DOHH2 (cell line): ENCODE data around the gene SULF2.

Experiments
- H3F3A ChIP-seq: fragments of 200-600 bp; sonication (generic), shearing (Covaris generic); 2 replicates; pipeline ENCODE4 v1.6.0; 2016; ENCODE audit warnings: antibody characterized with exemption, mild to moderate bottlenecking; ENCODE audit not compliant: control insufficient read depth, insufficient read depth
- H3K27ac ChIP-seq: fragments of 200-600 bp; sonication (generic); 2 replicates; pipeline ENCODE4 v1.5.1; 2014; ENCODE audit warnings: low read depth, mild to moderate bottlenecking, low read length, moderate library complexity
- H3K27me3 ChIP-seq: fragments of 200-600 bp; sonication (generic); 2 replicates; pipeline ENCODE4 v1.6.1; 2014; ENCODE audit warnings: mild to moderate bottlenecking, low read length, mixed read lengths; ENCODE audit not compliant: control insufficient read depth
- H3K36me3 ChIP-seq: fragments of 200-600 bp; sonication (generic); 2 replicates; pipeline ENCODE4 v1.6.1; 2014; ENCODE audit warnings: mild to moderate bottlenecking, low read length, moderate library complexity, mixed read lengths; ENCODE audit not compliant: control insufficient read depth
- H3K4me1 ChIP-seq: fragments of 200-600 bp; sonication (generic); 2 replicates; pipeline ENCODE4 v1.6.1; 2014; ENCODE audit warnings: mild to moderate bottlenecking, low read length, mixed read lengths; ENCODE audit not compliant: control insufficient read depth
- H3K4me2 ChIP-seq: fragments of 200-600 bp; sonication (generic); 2 replicates; pipeline ENCODE4 v1.6.0; 2014; ENCODE audit warnings: mild to moderate bottlenecking, low read length, moderate library complexity
- H3K4me3 ChIP-seq: fragments of 200-600 bp; sonication (generic); 2 replicates; pipeline ENCODE4 v1.5.1; 2014; ENCODE audit warnings: mild to moderate bottlenecking, low read length, mixed read lengths
- H3K79me2 ChIP-seq: fragments of 200-600 bp; sonication (generic); 2 replicates; pipeline ENCODE4 v1.6.1; 2014; ENCODE audit warnings: mild to moderate bottlenecking, low read length, mixed read lengths; ENCODE audit not compliant: control insufficient read depth
- H3K9me2 ChIP-seq: fragments of 200-600 bp; sonication (generic); replicated peaks from 2 replicates; pipeline ENCODE4 v1.6.1; 2014; ENCODE audit warnings: mild to moderate bottlenecking, low read length, mixed read lengths; ENCODE audit not compliant: control insufficient read depth
- H3K9me3 ChIP-seq: fragments of 200-600 bp; sonication (generic); 2 replicates; pipeline ENCODE4 v1.6.1; 2014; ENCODE audit warnings: antibody characterized with exemption, low read length, mixed read lengths; ENCODE audit not compliant: control insufficient read depth, insufficient read depth
- H4K20me1 ChIP-seq: fragments of 200-600 bp; sonication (generic); 2 replicates; pipeline ENCODE4 v1.6.0; 2014; ENCODE audit warnings: low read depth, mild to moderate bottlenecking, antibody characterized with exemption, low read length, moderate library complexity; ENCODE audit not compliant: control insufficient read depth, insufficient read depth
- CTCF ChIP-seq: fragments of 200-600 bp; sonication (generic); IDR thresholded peaks from one replicate; pipeline ENCODE4 v1.5.1; 2014; ENCODE audit warnings: antibody characterized with exemption, mild to moderate bottlenecking, low read depth, low read length; ENCODE audit not compliant: poor library complexity, severe bottlenecking
- EZH2phosphoT487 ChIP-seq: fragments of 200-600 bp; sonication (generic); IDR thresholded peaks from 2 replicates; pipeline ENCODE4 v1.6.1; 2017; ENCODE audit warnings: borderline replicate concordance, mild to moderate bottlenecking, antibody characterized with exemption, low read length, moderate library complexity, mixed read lengths

SULF2 gene

DNA sequence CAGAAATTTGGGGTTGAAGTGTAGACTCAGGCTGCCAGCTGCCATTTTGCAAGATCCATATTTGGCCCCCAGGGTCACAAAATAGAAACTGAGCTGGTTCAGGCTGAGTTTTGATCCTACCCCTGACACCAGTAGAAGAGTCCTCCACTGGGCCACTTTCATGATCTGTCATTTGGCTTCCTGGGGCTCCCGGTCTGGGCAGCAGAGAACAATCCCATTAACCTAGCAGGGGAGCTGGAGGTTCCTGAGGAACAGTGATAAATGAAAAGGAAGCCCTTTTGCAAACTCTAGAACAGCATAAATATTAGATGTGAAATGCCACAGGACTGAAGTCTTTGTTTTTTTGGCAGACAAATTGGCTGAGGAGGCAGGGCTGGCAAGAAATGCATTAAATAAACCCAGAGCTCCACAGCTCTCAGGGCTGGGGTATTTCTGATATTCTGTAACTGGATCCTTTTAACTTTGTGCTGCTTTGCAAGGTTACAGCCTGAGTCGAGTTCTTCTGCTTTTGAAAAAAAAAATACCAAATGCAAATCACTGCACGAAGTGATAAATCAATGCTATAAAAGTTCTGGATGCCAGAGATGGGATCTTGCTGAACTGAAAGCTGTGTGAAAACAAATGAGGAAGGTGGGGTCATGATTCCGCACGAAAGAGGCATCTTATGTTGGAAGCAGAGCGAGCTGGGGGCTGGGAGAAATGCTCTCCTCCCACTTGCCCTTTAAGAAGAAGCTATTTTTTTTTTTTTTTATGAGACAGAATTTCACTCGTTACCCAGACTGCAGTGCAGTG is 64.4 kb downstream of the SULF2 start:
- H3K79me2 ChIP-seq, result no peaks in the 10 kb centered on the region

GRCh38 chr20:47719625-47720024 is 65.7 kb downstream of the SULF2 start:
- no peak for TF ChIP-seq CTCF
- no peak for TF ChIP-seq EZH2phosphoT487
- Histone ChIP-seq H3K4me1 (peaks cover 5% of the 10 kb centered on the region), H3K4me3 (no peak overlapping the region), H3K36me3 (no peaks in the 10 kb centered on the region), H3K9me2 (no peaks in the 10 kb centered on the region), H3K27me3 (peaks cover 4% of the 10 kb centered on the region; the same call in 1 of the 2 replicates), H3K9me3 (no peaks in the 10 kb centered on the region), H3F3A (no peaks in the 10 kb centered on the region), H3K4me2 (no peak overlapping the region), H3K27ac (no peak overlapping the region), H3K79me2 (no peaks in the 10 kb centered on the region), H4K20me1 (no peaks in the 10 kb centered on the region)

More for the DNA sequence above, 64.4 kb downstream of the SULF2 start:
- TF ChIP-seq CTCF (no peak), EZH2phosphoT487 (no peak)
- H3K4me1 ChIP-seq, result peaks cover 16% of the 10 kb centered on the region
- H3F3A ChIP-seq, result no peaks in the 10 kb centered on the region
- H3K27me3 ChIP-seq, result peaks cover 3% of the 10 kb centered on the region; the same call in 1 of the 2 replicates
- H4K20me1 ChIP-seq, result no peaks in the 10 kb centered on the region
- no peaks in the 10 kb centered on the region for H3K36me3 ChIP-seq
- H3K9me3 ChIP-seq, result no peaks in the 10 kb centered on the region
- no peaks in the 10 kb centered on the region for H3K9me2 ChIP-seq
- H3K27ac ChIP-seq, result no peak overlapping the region
- H3K4me3 ChIP-seq, result no peak overlapping the region
- H3K4me2 ChIP-seq, result no peak overlapping the region

GRCh38 chr20:47719211-47719610 is 66.1 kb downstream of the SULF2 start:
- no peaks in the 10 kb centered on the region for H3K36me3 ChIP-seq

More at GRCh38 chr20:47719211-47719610, 66.1 kb downstream of the SULF2 start:
- H3K79me2 ChIP-seq, result no peaks in the 10 kb centered on the region
- H3K27ac ChIP-seq, result no peak overlapping the region
- peaks cover 6% of the 10 kb centered on the region; the same call in 1 of the 2 replicates for H3K27me3 ChIP-seq
- no peaks in the 10 kb centered on the region for H4K20me1 ChIP-seq
- TF ChIP-seq EZH2phosphoT487 (no peak), CTCF (no peak)
- H3K4me1 ChIP-seq, result peaks cover 5% of the 10 kb centered on the region; the same call in 1 of the 2 replicates
- no peaks in the 10 kb centered on the region for H3K9me3 ChIP-seq
- no peak overlapping the region for H3K4me3 ChIP-seq
- no peak overlapping the region for H3K4me2 ChIP-seq
- no peaks in the 10 kb centered on the region for H3F3A ChIP-seq
- no peaks in the 10 kb centered on the region for H3K9me2 ChIP-seq
